ENCODE data around the gene C2orf68. TPM values are rescaled to one million over a fixed set of nuclear protein-coding genes. Genes with fewer than 3 reads are reported as not detected.
A peak's percentile ranks its signal among the peaks of the same experiment; 100 is the strongest.

C2orf68 gene
- total and polyA plus RNA-seq, 2 of the 13 experiments (the other 11 are each of a cell fraction or from before 2014, with no cell fraction given) = 47.1 to 77.4 TPM

- TF ChIP-seq FOXO4 (CRISPR knock-in tag; conservative IDR thresholded peaks at IDR 0.05) (no peak), GRHL1 (CRISPR knock-in tag; conservative IDR thresholded peaks at IDR 0.05) (no peak), FOXA3 (CRISPR knock-in tag; IDR thresholded peaks at IDR 0.05) (no peak), EZH2 (conservative IDR thresholded peaks at IDR 0.05; ENCODE audit: low read depth, low read length) (no peak), MTERF4 (CRISPR knock-in tag; IDR thresholded peaks at IDR 0.05) (no peak; the same call in 1 of the 2 replicates), SRSF4 (IDR thresholded peaks at IDR 0.05; ENCODE audit: low read depth, low read length, poor library complexity, severe bottlenecking) (no peak), MXD4 (CRISPR knock-in tag; IDR thresholded peaks at IDR 0.05) (0 out of 2 replicates have a peak, but pooled peaks have one; percentile 14), DNMT1 (CRISPR knock-in tag; IDR thresholded peaks at IDR 0.05) (no peak), ZNF441 (CRISPR knock-in tag; IDR thresholded peaks at IDR 0.05; ENCODE audit: borderline replicate concordance) (peak; percentile 59; the same call in 1 of the 2 replicates), PRMT3 (CRISPR knock-in tag; IDR thresholded peaks at IDR 0.05; ENCODE audit: borderline replicate concordance, low read depth) (no peak), ZNF709 (CRISPR knock-in tag; IDR thresholded peaks at IDR 0.05) (no peak), ZNF776 (CRISPR knock-in tag; IDR thresholded peaks at IDR 0.05) (no peak), NFIB (CRISPR knock-in tag; IDR thresholded peaks at IDR 0.05; ENCODE audit: borderline replicate concordance) (no peak), ZBTB34 (CRISPR knock-in tag; IDR thresholded peaks at IDR 0.05) (0 out of 2 replicates have a peak, but pooled peaks have one; percentile 40), MIER3 (CRISPR knock-in tag; IDR thresholded peaks at IDR 0.05; ENCODE audit: borderline replicate concordance) (no peak), TMF1 (CRISPR knock-in tag; IDR thresholded peaks at IDR 0.05; ENCODE audit: low read depth) (no peak), PLRG1 (conservative IDR thresholded peaks at IDR 0.05) (no peak), MZF1 (CRISPR knock-in tag; IDR thresholded peaks at IDR 0.05; ENCODE audit: borderline replicate concordance) (no peak), SNAPC2 (CRISPR knock-in tag; IDR thresholded peaks at IDR 0.05) (no peak), ZMAT5 (CRISPR knock-in tag; IDR thresholded peaks at IDR 0.05; ENCODE audit: borderline replicate concordance, low read depth) (no peak)
Measured at GRCh38 chr2:85578243-85579180, 33.4 kb downstream of the C2orf68 start (continued).
